Upper lobe of right lung (tissue), 1 donor: ENCODE measurements around the gene SYT6. TPM values are rescaled to one million over a fixed set of nuclear protein-coding genes. Genes with fewer than 3 reads are reported as not detected.

Experiments used
- ATAC-seq: fragments of 200-7000 bp; cut with Tn5 transposase; one replicate; pipeline ENCODE4 v1.9.1; 2020; ENCODE audit warnings: mild to moderate bottlenecking, moderate library complexity
- DNase-seq: peaks from one replicate; pipeline ENCODE4 v3.0.0-alpha.2; 2020
- H3K27ac ChIP-seq: fragments of 200-600 bp; one replicate; pipeline ENCODE4 v1.8.0; 2022
- H3K27me3 ChIP-seq: fragments of 200-600 bp; one replicate; pipeline ENCODE4 v1.8.0; 2022; ENCODE audit warnings: mild to moderate bottlenecking
- H3K36me3 ChIP-seq: fragments of 200-600 bp; one replicate; pipeline ENCODE4 v1.8.0; 2022
- H3K4me1 ChIP-seq: fragments of 200-600 bp; one replicate; pipeline ENCODE4 v1.8.0; 2022
- H3K4me3 ChIP-seq: fragments of 200-600 bp; one replicate; pipeline ENCODE4 v1.8.0; 2022; ENCODE audit warnings: mild to moderate bottlenecking
- H3K9me3 ChIP-seq: fragments of 200-600 bp; one replicate; pipeline ENCODE4 v1.8.0; 2022
- intact Hi-C: fragments of 100-400 bp; cut with DNase I; formaldehyde crosslinking; loops from one replicate; pipeline ENCODE4 v1.11.0; 2022
- total RNA-seq: library from RNA; stranded (reverse); fragmentation: NEBNext Ultra II Directional; extraction: Animal tissue kit (Norgen Biotek cat#: 25700); gene quantifications from one replicate; pipeline ENCODE4 v1.2.1, GENCODE V29; 2021
- TF ChIP-seq, protein P1 (sequence below): fragments of 200-600 bp; IDR thresholded peaks from one replicate; pipeline ENCODE4 v1.8.0; 2022; ENCODE audit warnings: antibody characterized with exemption
- donor health status: DM: no; HTN: yes; CAD: no; lungs with severe emphysema.

The SYT6 gene
- total RNA-seq, 1 donor from 2014 or later: not detected

GRCh38 chr1:114102136-114102535 lies 51.5 kb downstream of the SYT6 start:
- no peak overlapping the region for H3K27ac ChIP-seq
- no peaks in the 10 kb centered on the region for H3K27me3 ChIP-seq
- H3K4me3 ChIP-seq: no peak overlapping the region
- no peak for DNase-seq
- no peaks in the 10 kb centered on the region for H3K36me3 ChIP-seq
- H3K9me3 ChIP-seq: no peaks in the 10 kb centered on the region
- intact Hi-C loops: no loop called here
- no peaks in the 10 kb centered on the region for H3K4me1 ChIP-seq
- no peak for ATAC-seq
- TF ChIP-seq, protein P1, sequence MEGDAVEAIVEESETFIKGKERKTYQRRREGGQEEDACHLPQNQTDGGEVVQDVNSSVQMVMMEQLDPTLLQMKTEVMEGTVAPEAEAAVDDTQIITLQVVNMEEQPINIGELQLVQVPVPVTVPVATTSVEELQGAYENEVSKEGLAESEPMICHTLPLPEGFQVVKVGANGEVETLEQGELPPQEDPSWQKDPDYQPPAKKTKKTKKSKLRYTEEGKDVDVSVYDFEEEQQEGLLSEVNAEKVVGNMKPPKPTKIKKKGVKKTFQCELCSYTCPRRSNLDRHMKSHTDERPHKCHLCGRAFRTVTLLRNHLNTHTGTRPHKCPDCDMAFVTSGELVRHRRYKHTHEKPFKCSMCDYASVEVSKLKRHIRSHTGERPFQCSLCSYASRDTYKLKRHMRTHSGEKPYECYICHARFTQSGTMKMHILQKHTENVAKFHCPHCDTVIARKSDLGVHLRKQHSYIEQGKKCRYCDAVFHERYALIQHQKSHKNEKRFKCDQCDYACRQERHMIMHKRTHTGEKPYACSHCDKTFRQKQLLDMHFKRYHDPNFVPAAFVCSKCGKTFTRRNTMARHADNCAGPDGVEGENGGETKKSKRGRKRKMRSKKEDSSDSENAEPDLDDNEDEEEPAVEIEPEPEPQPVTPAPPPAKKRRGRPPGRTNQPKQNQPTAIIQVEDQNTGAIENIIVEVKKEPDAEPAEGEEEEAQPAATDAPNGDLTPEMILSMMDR: no peak

- Histone ChIP-seq H3K4me3 (no peak overlapping the region), H3K36me3 (no peaks in the 10 kb centered on the region), H3K27me3 (no peaks in the 10 kb centered on the region), H3K4me1 (no peaks in the 10 kb centered on the region), H3K27ac (no peak overlapping the region), H3K9me3 (no peaks in the 10 kb centered on the region)
- intact Hi-C loops: no loop called here
- DNase-seq (no peak), ATAC-seq (no peak)
- TF ChIP-seq, protein P1: no peak
These were observed 53.5 kb downstream of the SYT6 start for GRCh38 chr1:114100148-114100547.

- H3K27me3 ChIP-seq: no peaks in the 10 kb centered on the region
- DNase-seq (no peak), ATAC-seq (no peak)
- H3K36me3 ChIP-seq: no peaks in the 10 kb centered on the region
- intact Hi-C loops: no loop called here
- no peaks in the 10 kb centered on the region for H3K9me3 ChIP-seq
- H3K4me3 ChIP-seq: no peak overlapping the region
- no peaks in the 10 kb centered on the region for H3K4me1 ChIP-seq
- TF ChIP-seq, protein P1: no peak
- no peak overlapping the region for H3K27ac ChIP-seq
These were observed 54.4 kb downstream of the SYT6 start for GRCh38 chr1:114099268-114099667.

DNA sequence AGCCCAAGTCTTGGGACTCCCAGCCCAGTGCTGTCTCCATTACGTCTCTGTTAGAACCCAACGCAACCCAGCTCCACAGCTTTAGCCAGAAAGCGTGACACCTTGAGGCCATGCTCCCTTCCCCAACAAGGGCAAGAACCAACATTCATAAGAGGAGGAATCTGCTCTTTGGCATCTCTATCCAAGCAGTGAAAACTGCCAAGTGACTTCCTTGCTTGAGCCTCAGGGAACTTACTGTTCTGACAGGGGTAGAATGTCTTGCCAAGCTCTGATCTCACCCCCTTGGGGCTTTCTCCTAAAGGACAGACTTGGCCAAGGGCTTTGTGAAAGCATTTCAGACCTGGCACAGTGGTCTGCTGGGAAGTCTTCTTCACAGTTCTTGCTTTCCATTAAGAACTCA lies 56.6 kb downstream of the SYT6 start:
- Histone ChIP-seq H3K4me1 (no peaks in the 10 kb centered on the region), H3K36me3 (no peaks in the 10 kb centered on the region), H3K9me3 (no peaks in the 10 kb centered on the region), H3K4me3 (no peak overlapping the region), H3K27ac (no peak overlapping the region), H3K27me3 (no peaks in the 10 kb centered on the region)
- TF ChIP-seq, protein P1: no peak
- ATAC-seq (no peak), DNase-seq (no peak)
- intact Hi-C loops: no loop called here

DNA sequence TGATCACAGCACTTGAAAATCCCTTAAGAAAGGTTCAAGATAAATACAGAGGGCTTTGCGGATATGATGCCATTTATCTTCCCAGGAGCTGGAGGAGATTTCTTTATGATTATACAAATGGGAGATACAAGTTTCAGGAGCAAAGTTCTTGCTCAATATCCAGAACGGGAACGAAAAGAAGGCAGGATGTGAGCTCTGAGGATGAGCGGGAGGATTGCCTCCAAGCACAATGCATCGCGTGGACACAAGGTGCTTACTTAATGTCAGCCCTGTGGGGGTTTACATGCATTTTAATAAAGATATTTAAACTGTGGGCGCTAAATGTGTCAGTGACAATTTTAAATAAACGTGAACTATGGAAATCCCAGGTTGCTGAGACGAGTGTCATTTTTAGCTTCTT lies 59.0 kb downstream of the SYT6 start:
- Histone ChIP-seq H3K27ac (no peak overlapping the region), H3K9me3 (no peaks in the 10 kb centered on the region), H3K27me3 (no peaks in the 10 kb centered on the region), H3K36me3 (no peaks in the 10 kb centered on the region), H3K4me1 (no peaks in the 10 kb centered on the region), H3K4me3 (no peak overlapping the region)
- intact Hi-C loops: no loop called here
- TF ChIP-seq, protein P1: no peak
- DNase-seq: no peak
- no peak for ATAC-seq

DNA sequence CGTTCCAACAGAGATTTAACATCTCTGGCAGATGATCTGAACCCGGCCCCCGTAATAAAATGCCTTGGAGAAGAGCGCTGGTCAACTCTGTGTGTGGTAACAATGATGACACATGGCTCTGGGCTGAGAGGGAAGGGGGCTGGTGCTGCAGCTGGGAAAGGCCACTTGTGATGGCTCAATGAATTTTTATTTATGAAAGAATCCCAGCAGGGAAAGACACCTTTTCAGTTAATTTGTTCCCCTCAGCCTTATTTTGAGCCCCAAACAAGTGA lies 59.4 kb downstream of the SYT6 start:
- intact Hi-C loops: no loop called here
- H3K36me3 ChIP-seq: no peaks in the 10 kb centered on the region

More for the DNA sequence above, 59.4 kb downstream of the SYT6 start:
- TF ChIP-seq, protein P1: no peak
- Histone ChIP-seq H3K27me3 (no peaks in the 10 kb centered on the region), H3K4me3 (no peak overlapping the region), H3K9me3 (no peaks in the 10 kb centered on the region), H3K27ac (no peak overlapping the region), H3K4me1 (no peaks in the 10 kb centered on the region)
- no peak for ATAC-seq
- DNase-seq: no peak
